Panc1 (cell line): ENCODE measurements around the gene UGT1A4. TPM values are rescaled to one million over a fixed set of nuclear protein-coding genes. Genes with fewer than 3 reads are reported as not detected.

Source experiments
- ATAC-seq: fragments of 200-7000 bp; cut with Tn5 transposase; 2 replicates; pipeline ENCODE4 v1.9.1; 2020; ENCODE audit warnings: mild to moderate bottlenecking, moderate library complexity
- BruUV-seq: library from RNA; stranded (reverse); fragments of 400-500 nt; replicated peaks from 2 replicates; lab custom pipeline; 2021; lab: Mats Ljungman, UMichigan
- CTCF ChIA-PET: fragments of 300-600 bp; sonication (Branson Sonifier 250); formaldehyde crosslinking; loops from one replicate; lab custom pipeline; 2022; ENCODE audit warnings: antibody characterized with exemption; lab: Charles Lee
- POLR2A ChIA-PET: fragments of 300-600 bp; sonication (Branson Sonifier 250); formaldehyde crosslinking; loops from one replicate; lab custom pipeline; 2022; ENCODE audit warnings: antibody characterized with exemption; lab: Charles Lee
- DNase-seq: peaks from one replicate; pipeline ENCODE4 v3.0.0-alpha.2; 2010; ENCODE audit warnings: low read depth, low spot score
- H3K27ac ChIP-seq: 2 replicates; pipeline ENCODE4 v1.5.1; 2011; ENCODE audit warnings: mild to moderate bottlenecking, low read length, inconsistent platforms
- H3K27me3 ChIP-seq: fragments of 200-500 bp; sonication (Bioruptor generic); 2 replicates; pipeline ENCODE4 v1.6.0; 2014; ENCODE audit warnings: low read length, inconsistent platforms; ENCODE audit not compliant: control insufficient read depth, insufficient read depth
- H3K36me3 ChIP-seq: fragments of 200-500 bp; sonication (Bioruptor generic); 2 replicates; pipeline ENCODE4 v1.5.1; 2014; ENCODE audit warnings: inconsistent platforms, mild to moderate bottlenecking, low read length, moderate library complexity; ENCODE audit not compliant: control insufficient read depth, insufficient read depth
- H3K4me1 ChIP-seq: 2 replicates; pipeline ENCODE4 v1.5.1; 2011; ENCODE audit warnings: inconsistent platforms, mild to moderate bottlenecking, low read length, moderate library complexity; ENCODE audit not compliant: control insufficient read depth, insufficient read depth
- H3K4me3 ChIP-seq, 2 experiments: 2 replicates each; pipeline ENCODE4 v1.5.1; 2011 to 2012; ENCODE audit warnings: low read depth in 2 of 2, low read length in 2 of 2, mild to moderate bottlenecking in 2 of 2, inconsistent platforms in 1 of 2, moderate library complexity in 1 of 2
- H3K9me3 ChIP-seq: fragments of 200-500 bp; sonication (Bioruptor generic); 2 replicates; pipeline ENCODE4 v1.5.1; 2014; ENCODE audit warnings: low read depth, mild to moderate bottlenecking, inconsistent platforms, low read length, moderate library complexity; ENCODE audit not compliant: control insufficient read depth, insufficient read depth
- POLR2AphosphoS5 ChIP-seq: IDR thresholded peaks from 2 replicates; pipeline ENCODE4 v1.6.1; 2012; ENCODE audit warnings: mild to moderate bottlenecking, low read depth, low read length, moderate library complexity
- SIN3A ChIP-seq: IDR thresholded peaks from 2 replicates; pipeline ENCODE4 v1.6.1; 2012; ENCODE audit warnings: low read depth, mild to moderate bottlenecking, low read length, moderate library complexity, borderline replicate concordance; ENCODE audit not compliant: insufficient read depth
- TCF7L2 ChIP-seq: IDR thresholded peaks from 2 replicates; pipeline ENCODE4 v1.6.1; 2011; ENCODE audit warnings: mild to moderate bottlenecking, low read depth, low read length, inconsistent platforms
- in situ Hi-C: cut with HindIII; loops from 2 replicates; pipeline ENCODE4 v1.10.0; 2016; ENCODE audit warnings: low sequenced_read_pairs, low pct_unique_long_range_greater_than_20kb
- intact Hi-C: fragments of 100-400 bp; cut with micrococcal nuclease; formaldehyde crosslinking; loops from one replicate; pipeline ENCODE4 v1.10.0; 2022; ENCODE audit not compliant: unreplicated experiment
- total RNA-seq: library from RNA; stranded (reverse); gene quantifications from one replicate; pipeline ENCODE4 v1.2.1, GENCODE V29; 2021; ENCODE audit not compliant: unreplicated experiment
- TF ChIP-seq, protein P1 (sequence below), 2 experiments: IDR thresholded peaks; 2 replicates each; pipeline ENCODE4 v1.6.1; 2011 to 2012; ENCODE audit warnings: low read depth in 2 of 2, control low read depth in 1 of 2, low read length in 1 of 2, mild to moderate bottlenecking in 1 of 2, moderate library complexity in 1 of 2; ENCODE audit not compliant: insufficient read depth in 1 of 2
- TF ChIP-seq, protein P2 (sequence below): fragments of 450-650 bp; IDR thresholded peaks from 2 replicates; pipeline ENCODE4 v1.5.1; 2017; ENCODE audit warnings: mild to moderate bottlenecking

The UGT1A4 gene
- total RNA-seq, 1 experiment from 2014 or later = not detected

DNA sequence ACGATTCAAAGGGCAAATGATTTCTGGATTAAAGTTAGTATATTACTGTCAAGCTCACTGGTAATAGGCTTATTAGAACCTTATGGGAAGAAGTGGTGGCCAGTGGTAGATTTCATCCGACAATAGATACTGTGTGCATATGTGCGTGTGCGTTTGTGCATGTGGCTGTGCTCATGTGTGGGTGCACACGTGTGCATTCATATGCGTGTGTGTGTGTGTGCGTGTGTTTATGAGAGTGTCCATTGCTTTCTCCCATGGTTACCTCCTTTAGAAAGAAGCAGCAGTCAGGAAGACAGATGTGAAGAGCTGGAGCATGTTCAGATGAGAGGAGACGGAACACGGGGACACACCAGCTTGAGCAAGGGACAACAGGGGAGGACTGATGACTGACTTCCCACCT lies 50.7 kb downstream of the UGT1A4 start:
- DNase-seq = no peak
- no peaks in the 10 kb centered on the region for H3K27me3 ChIP-seq
- H3K27ac ChIP-seq = no peak overlapping the region
- in situ Hi-C loops = no loop called here
- no peaks in the 10 kb centered on the region for H3K4me1 ChIP-seq
- intact Hi-C loops = no loop called here
- no TSS peak for BruUV-seq
- TF ChIP-seq, protein P1, sequence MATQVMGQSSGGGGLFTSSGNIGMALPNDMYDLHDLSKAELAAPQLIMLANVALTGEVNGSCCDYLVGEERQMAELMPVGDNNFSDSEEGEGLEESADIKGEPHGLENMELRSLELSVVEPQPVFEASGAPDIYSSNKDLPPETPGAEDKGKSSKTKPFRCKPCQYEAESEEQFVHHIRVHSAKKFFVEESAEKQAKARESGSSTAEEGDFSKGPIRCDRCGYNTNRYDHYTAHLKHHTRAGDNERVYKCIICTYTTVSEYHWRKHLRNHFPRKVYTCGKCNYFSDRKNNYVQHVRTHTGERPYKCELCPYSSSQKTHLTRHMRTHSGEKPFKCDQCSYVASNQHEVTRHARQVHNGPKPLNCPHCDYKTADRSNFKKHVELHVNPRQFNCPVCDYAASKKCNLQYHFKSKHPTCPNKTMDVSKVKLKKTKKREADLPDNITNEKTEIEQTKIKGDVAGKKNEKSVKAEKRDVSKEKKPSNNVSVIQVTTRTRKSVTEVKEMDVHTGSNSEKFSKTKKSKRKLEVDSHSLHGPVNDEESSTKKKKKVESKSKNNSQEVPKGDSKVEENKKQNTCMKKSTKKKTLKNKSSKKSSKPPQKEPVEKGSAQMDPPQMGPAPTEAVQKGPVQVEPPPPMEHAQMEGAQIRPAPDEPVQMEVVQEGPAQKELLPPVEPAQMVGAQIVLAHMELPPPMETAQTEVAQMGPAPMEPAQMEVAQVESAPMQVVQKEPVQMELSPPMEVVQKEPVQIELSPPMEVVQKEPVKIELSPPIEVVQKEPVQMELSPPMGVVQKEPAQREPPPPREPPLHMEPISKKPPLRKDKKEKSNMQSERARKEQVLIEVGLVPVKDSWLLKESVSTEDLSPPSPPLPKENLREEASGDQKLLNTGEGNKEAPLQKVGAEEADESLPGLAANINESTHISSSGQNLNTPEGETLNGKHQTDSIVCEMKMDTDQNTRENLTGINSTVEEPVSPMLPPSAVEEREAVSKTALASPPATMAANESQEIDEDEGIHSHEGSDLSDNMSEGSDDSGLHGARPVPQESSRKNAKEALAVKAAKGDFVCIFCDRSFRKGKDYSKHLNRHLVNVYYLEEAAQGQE (IDR thresholded peaks at IDR 0.05; ENCODE audit: insufficient read depth in 1 of 2, low read depth in 2 of 2, low read length in 1 of 2) = no peak
- TF ChIP-seq POLR2AphosphoS5 = no peak
- TF ChIP-seq TCF7L2 = no peak
- no peak for TF ChIP-seq SIN3A
- TF ChIP-seq, protein P2, sequence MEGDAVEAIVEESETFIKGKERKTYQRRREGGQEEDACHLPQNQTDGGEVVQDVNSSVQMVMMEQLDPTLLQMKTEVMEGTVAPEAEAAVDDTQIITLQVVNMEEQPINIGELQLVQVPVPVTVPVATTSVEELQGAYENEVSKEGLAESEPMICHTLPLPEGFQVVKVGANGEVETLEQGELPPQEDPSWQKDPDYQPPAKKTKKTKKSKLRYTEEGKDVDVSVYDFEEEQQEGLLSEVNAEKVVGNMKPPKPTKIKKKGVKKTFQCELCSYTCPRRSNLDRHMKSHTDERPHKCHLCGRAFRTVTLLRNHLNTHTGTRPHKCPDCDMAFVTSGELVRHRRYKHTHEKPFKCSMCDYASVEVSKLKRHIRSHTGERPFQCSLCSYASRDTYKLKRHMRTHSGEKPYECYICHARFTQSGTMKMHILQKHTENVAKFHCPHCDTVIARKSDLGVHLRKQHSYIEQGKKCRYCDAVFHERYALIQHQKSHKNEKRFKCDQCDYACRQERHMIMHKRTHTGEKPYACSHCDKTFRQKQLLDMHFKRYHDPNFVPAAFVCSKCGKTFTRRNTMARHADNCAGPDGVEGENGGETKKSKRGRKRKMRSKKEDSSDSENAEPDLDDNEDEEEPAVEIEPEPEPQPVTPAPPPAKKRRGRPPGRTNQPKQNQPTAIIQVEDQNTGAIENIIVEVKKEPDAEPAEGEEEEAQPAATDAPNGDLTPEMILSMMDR = no peak
- H3K9me3 ChIP-seq = no peaks in the 10 kb centered on the region
- H3K4me3 ChIP-seq = no peak overlapping the region
- ChIA-PET CTCF (no interaction called here), POLR2A (no interaction called here)
- no peak for ATAC-seq
- H3K36me3 ChIP-seq = no peaks in the 10 kb centered on the region

DNA sequence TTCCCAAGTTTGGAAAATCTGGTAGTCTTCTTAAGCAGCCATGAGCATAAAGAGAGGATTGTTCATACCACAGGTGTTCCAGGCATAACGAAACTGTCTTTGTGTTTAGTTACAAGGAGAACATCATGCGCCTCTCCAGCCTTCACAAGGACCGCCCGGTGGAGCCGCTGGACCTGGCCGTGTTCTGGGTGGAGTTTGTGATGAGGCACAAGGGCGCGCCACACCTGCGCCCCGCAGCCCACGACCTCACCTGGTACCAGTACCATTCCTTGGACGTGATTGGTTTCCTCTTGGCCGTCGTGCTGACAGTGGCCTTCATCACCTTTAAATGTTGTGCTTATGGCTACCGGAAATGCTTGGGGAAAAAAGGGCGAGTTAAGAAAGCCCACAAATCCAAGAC lies 53.6 kb downstream of the UGT1A4 start:
- no TSS peak for BruUV-seq
- no peak overlapping the region for H3K27ac ChIP-seq
- CTCF ChIA-PET = no interaction called here
- intact Hi-C loops = no loop called here
- no peaks in the 10 kb centered on the region for H3K9me3 ChIP-seq
- H3K27me3 ChIP-seq = no peaks in the 10 kb centered on the region
- DNase-seq (no peak), ATAC-seq (no peak)
- in situ Hi-C loops = no loop called here
- H3K4me1 ChIP-seq = no peaks in the 10 kb centered on the region
- TF ChIP-seq SIN3A (no peak), POLR2AphosphoS5 (no peak), TCF7L2 (no peak)
- TF ChIP-seq, protein P2 = no peak
- TF ChIP-seq, protein P1 (IDR thresholded peaks at IDR 0.05; ENCODE audit: insufficient read depth in 1 of 2, low read depth in 2 of 2, low read length in 1 of 2) = no peak
- H3K4me3 ChIP-seq = no peak overlapping the region
- no peaks in the 10 kb centered on the region for H3K36me3 ChIP-seq
- POLR2A ChIA-PET = no interaction called here
